ENCODE measurements around the gene CHPF. TPM values are rescaled to one million over a fixed set of nuclear protein-coding genes. Genes with fewer than 3 reads are reported as not detected.

The CHPF gene
- total RNA-seq, 1 experiment from 2014 or later, result 17.5 TPM

DNA sequence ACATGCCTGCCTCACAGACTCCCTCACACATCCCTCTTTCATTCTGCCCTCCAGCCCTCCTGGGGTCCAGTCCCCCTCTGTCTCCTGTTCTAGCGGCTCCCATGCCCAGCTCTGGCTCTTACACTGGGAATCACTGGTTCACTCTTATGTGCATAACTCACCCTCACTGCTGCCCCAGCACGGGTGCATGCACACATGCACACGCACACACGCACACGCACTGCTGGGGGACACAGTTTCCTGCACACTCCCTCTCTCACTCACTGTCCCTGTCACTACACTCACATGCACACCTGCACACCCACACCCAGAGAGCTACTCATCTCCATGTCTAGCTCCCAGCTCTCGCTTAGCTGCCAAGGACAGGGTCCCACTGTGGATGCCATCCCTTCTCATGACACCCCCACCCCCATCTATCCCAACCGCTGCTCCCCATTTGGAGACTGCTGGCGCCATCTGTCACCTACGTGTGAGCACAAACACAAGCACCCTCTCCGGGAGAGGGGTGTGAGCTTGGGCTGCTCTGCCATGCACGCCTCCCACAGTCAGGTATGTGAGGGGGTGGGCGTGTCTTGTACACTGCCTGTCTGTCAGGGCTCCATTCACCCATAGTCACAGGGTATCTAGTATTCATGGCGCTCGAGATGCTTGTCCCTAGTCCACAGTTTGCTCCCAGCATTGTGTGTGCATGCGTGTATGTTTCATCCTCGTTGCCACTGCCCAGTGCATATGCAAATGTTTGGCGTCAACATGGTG lies 27.6 kb downstream of the CHPF start:
- ATAC-seq (no peak), DNase-seq (ENCODE audit: low read depth, low spot score) (no peak)
- Histone ChIP-seq H3K4me3 (ENCODE audit: low read depth in 2 of 2, low read length in 2 of 2) (no peak overlapping the region), H3K27me3 (ENCODE audit: control insufficient read depth, insufficient read depth, low read length) (no peaks in the 10 kb centered on the region; the same call in 1 of the 2 replicates), H3K27ac (ENCODE audit: low read length) (no peak overlapping the region), H3K36me3 (ENCODE audit: control insufficient read depth, insufficient read depth, low read length) (no peaks in the 10 kb centered on the region), H3K4me1 (ENCODE audit: control insufficient read depth, insufficient read depth, low read length) (peaks cover 11% of the 10 kb centered on the region), H3K9me3 (ENCODE audit: control insufficient read depth, insufficient read depth, low read depth, low read length) (no peaks in the 10 kb centered on the region)
- CTCF ChIA-PET, result interaction anchor here (0.6 kb wide), 2 partner anchors 54 to 222 kb away, joined by 3 read pairs; no protein-coding TSS in a partner anchor
- TF ChIP-seq CTCF (IDR thresholded peaks at IDR 0.05), result no peak
- no peak for TF ChIP-seq POLR2AphosphoS5 (IDR thresholded peaks at IDR 0.05; ENCODE audit: low read depth, low read length)
- no peak for TF ChIP-seq REST (IDR thresholded peaks at IDR 0.05; ENCODE audit: insufficient read depth in 1 of 2, low read depth in 2 of 2, low read length in 1 of 2)
- TF ChIP-seq TCF7L2 (IDR thresholded peaks at IDR 0.05; ENCODE audit: low read depth, low read length), result no peak
- TF ChIP-seq SIN3A (IDR thresholded peaks at IDR 0.05; ENCODE audit: borderline replicate concordance, insufficient read depth, low read depth, low read length), result no peak
- BruUV-seq (replicated peaks), result no TSS peak
- POLR2A ChIA-PET, result no interaction called here
- in situ Hi-C loops (cut with HindIII; ENCODE audit: low pct_unique_long_range_greater_than_20kb, low sequenced_read_pairs), result no loop called here
- intact Hi-C loops (cut with micrococcal nuclease; ENCODE audit: unreplicated experiment), result no loop called here

DNA sequence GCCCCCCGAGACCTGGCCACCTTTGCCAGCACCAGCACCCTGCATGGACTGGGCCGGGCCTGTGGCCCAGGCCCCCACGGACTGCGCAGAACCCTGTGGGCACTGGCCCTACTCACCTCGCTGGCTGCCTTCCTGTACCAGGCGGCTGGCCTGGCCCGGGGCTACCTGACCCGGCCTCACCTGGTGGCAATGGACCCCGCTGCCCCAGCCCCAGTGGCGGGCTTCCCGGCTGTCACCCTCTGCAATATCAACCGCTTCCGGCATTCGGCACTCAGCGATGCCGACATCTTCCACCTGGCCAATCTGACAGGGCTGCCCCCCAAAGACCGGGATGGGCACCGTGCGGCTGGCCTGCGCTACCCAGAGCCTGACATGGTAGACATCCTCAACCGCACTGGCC lies 28.8 kb downstream of the CHPF start:
- TF ChIP-seq CTCF (IDR thresholded peaks at IDR 0.05) (no peak), TCF7L2 (IDR thresholded peaks at IDR 0.05; ENCODE audit: low read depth, low read length) (no peak), POLR2AphosphoS5 (IDR thresholded peaks at IDR 0.05; ENCODE audit: low read depth, low read length) (no peak)
- ChIA-PET CTCF (no interaction called here), POLR2A (no interaction called here)
- intact Hi-C loops (cut with micrococcal nuclease; ENCODE audit: unreplicated experiment), result no loop called here
- DNase-seq (ENCODE audit: low read depth, low spot score) (no peak), ATAC-seq (no peak)
- Histone ChIP-seq H3K4me1 (ENCODE audit: control insufficient read depth, insufficient read depth, low read length) (peaks cover 14% of the 10 kb centered on the region), H3K36me3 (ENCODE audit: control insufficient read depth, insufficient read depth, low read length) (no peaks in the 10 kb centered on the region), H3K27ac (ENCODE audit: low read length) (no peak overlapping the region), H3K27me3 (ENCODE audit: control insufficient read depth, insufficient read depth, low read length) (no peaks in the 10 kb centered on the region; the same call in 1 of the 2 replicates), H3K4me3 (ENCODE audit: low read depth in 2 of 2, low read length in 2 of 2) (no peak overlapping the region), H3K9me3 (ENCODE audit: control insufficient read depth, insufficient read depth, low read depth, low read length) (no peaks in the 10 kb centered on the region)
- no TSS peak for BruUV-seq (replicated peaks)
- in situ Hi-C loops (cut with HindIII; ENCODE audit: low pct_unique_long_range_greater_than_20kb, low sequenced_read_pairs), result no loop called here

Data from Panc1 (cell line).